CD4-positive, alpha-beta T cell treated with Interleukin-1 beta for 1 hour (primary cell): Measurements from ENCODE around the gene AKAP6.

Experiments used
- DNase-seq, 2 donors: peaks; one replicate each; pipeline ENCODE4 v3.0.0-alpha.2; 2020 to 2022

AKAP6 gene

DNA sequence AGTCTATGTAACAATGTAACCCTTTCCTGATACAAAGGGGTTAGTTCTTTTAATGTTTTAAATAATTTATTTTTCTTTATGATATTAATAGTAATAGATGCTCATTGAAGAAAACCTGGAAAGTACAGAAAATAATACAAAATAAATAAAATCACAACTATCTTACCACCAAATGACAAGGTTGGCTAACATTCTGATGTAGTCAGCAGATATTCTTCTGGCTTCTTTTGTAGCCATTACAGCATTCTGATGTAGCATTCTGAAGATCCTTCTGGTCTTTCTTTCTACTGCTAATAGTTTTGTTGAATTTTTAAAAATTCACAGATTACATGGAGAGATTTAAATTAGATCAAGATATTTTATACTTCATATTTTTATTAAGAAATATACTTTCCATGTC, 301.6 kb downstream of the AKAP6 start:
- no peak for DNase-seq

DNA sequence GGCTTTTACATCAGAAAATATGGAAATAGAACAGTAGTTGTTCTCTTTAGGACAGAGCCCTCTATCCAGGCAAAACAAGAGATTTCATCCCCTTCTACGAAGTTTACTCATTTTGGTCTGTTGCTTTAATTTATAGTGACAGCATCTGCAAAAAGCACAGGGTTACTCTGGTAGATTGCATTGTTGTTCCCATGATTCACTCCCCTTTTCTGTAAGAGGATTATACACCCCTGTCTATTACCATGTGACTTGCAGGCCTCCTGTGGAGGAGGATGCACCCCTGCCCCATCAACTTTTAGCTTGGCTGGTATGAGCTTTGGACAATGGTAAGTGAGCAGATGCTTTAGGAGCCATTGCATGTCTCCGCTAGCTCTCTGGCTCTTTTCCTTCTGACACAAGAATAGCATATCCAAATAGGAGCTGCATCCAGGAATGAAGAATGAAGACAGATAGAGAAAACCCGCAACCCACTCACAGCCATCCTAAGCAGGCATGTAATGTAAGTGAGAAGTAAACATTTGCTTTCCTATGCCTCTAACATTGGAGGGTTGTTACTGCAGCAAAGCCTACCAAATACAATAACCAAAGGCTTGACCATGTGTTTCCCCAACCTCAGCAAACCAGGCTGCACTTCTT, 304.2 kb downstream of the AKAP6 start:
- no peak for DNase-seq

DNA sequence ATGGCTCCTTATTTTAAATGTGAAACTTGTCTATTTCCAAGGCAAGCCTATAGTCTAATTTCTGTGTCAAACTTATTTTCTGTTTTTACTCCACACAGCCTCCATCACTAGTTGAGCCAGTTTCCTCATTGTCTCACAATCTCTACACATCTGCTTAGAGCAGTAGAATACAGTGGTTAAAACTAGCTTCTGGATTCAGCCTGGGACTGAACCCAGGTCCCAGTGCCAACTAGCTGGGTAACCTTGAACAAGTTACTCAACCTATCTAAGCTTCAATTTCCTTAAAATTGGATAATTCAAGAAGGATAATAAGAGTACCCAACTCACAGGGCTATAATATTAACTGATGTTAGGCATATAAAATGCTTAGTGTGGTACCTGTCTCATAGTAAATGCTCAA, 304.8 kb downstream of the AKAP6 start:
- no peak for DNase-seq

DNA sequence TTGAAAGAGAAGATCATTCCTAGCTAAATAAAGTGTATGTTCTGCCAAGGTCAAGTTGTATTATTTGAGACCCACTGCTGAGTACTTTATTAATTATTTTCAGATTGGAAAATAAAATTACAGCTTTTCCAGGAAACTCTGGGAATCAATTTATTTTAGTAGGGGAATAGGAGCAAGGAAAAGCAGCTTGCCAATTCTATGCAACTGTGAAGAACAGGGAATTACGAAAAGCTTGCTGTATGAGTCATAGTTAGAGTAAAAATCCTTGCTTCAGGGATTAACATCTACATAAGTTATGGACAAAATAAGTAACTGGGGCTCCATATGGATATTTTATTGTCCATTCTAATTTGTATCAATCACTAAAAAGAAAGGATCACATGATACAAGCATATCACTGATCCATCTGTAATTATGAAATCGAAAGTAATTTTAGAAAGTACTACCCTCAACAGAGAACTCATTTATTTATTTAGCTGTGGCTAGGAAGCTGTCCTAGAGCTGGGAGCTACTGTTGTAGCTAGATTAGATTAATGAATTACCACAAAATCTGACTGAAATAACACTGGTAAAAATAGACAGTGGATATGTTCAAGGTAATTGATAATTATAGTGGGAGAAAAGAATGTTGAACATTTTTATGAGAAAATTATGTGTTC, 306.1 kb downstream of the AKAP6 start:
- no peak for DNase-seq

DNA sequence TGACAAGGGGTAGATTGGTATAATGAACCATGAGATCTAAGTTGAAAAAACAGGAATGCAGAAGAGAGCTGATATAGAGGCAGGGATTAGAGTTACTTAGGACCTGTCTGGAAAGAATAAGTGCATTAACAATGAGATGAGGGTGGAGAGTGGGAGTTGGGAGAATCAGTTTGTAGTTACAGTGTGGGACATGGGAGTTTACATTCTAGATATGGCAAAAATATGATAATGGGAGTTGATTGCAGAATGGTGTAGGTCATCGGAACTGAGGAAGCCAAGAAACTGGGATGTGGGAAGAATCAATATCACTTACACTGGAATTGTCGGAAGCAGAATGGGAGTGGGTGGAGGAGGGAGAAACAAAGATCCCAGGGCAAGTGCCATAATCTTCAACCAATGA, 308.5 kb downstream of the AKAP6 start:
- DNase-seq: no peak

DNA sequence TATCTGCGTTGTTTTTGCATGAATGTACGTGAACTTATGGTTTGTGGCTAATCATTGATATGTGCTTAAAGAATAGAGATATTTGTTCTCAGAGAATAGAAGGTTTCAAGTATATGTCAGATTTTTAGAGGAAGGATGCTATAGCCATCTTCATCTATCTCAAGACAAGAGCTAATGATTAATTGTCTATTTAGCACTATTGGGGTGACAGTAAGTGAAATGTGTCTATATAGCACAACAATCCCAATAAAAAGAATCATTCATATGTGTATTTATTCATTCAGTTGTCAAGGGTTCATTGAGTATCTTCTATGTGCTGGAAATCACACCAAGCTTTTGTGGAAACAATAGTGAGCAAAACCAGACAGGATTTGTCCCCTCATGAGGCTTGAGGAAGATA, 310.1 kb downstream of the AKAP6 start:
- DNase-seq: no peak

DNA sequence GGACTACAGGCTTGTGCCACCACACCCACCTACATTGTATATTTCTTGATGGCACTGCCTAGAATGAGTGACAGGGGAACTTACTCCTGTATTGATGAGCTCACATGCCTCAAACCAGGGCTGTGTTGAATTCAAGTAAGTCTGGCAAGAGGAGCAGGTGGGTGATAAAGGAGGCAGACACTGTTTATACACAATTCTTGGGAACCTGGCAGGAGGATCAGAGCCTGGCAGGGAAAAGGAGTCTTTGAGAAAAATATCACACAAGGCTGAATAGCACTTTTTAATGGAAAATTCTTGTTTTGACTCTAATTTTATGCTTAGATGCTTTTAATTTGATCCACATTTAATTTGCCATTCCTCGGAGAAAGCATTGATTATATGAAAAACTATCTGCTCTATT, 316.5 kb downstream of the AKAP6 start:
- no peak for DNase-seq

DNA sequence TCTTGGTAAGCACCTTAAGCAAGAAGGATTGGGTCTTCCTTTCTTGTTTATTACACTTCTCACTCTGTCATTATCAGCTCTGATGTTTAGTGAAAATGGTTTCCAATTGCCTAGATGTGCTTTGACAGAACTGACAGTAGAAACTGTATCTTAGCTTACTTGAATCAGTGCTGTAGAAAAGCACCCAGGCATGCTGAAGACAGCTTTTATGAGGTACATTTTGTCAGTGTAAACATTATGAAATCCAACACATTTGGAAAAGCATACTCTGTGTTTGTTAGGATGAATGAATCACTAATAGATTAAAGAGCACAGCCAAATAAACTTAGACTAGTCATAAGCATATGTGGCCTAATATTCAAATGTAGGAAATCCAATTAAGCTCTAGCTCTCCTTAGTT, 319.3 kb downstream of the AKAP6 start:
- no peak for DNase-seq

DNA sequence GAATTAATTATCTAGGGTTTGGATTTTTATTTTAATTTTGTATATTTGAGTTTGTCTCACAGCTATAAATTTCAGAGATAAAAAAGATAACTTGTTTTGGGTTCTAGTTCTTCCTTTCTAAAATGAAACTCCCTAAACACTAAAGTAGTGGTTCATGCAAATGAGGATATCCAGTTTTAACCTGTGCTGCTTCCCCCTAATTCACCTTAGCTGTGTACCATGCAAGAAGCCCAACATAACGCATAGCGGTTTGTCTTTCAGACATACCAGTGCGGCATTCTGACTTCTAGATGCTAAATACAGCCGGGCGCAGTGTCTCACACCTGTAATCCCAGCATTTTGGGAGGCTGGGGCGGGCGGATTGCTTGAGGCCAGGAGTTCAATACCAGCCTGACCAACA, 320.9 kb downstream of the AKAP6 start:
- DNase-seq: no peak

DNA sequence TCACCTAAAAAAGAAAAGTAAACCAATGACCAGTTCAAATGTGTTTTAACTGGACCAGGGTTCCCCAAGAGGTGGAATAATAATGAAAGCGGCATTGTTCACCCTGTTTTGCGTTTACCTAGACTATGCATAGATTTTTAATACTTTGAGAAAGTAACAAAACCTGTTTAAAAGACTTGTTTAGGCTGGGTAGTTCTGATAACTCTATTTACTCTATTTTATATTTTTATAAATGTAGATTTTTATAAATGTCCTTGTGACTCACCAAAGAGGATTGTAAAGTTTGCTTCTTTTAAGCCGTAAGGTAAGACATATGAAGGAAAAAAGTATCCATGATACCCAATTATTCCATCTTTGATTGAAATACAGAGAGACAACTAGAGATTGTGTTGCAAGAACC, 321.6 kb downstream of the AKAP6 start:
- DNase-seq: no peak

DNA sequence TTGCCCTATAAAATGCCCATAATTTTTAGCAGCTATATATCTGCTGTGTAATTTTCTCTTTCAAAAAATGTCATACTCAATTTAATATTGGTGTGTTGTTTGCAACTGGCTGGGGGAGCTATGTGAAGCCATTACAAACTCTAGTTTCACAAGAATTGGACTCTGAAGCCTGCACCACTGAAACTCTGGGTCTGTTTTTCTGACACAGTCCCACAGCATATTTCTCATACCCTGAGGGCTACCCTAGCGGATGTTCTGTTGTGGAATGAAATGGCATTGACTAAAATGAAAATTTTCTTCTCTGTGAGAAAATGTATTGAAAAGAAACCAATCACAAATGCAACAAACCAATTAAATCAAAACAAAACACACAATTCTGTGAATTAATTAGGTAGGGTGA, 325.0 kb downstream of the AKAP6 start:
- no peak for DNase-seq

DNA sequence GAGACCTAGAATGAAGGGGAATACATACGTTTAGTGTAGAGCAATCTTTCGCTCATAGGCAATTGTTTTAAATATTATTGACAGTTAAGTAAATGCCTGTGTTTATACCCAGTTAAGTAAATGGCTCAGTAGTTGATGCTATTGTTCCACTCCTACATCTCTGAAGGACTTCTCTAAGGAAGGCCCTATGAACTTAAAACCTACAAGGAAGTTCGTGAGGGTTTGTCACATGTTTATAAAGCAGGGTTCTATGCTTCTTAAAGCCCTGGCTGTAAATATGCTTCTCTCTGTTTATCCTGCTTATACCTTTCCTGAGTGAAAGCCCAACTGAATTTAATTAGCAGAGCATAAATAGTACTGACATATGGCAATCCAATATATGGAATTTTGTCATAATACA, 327.5 kb downstream of the AKAP6 start:
- no peak for DNase-seq

DNA sequence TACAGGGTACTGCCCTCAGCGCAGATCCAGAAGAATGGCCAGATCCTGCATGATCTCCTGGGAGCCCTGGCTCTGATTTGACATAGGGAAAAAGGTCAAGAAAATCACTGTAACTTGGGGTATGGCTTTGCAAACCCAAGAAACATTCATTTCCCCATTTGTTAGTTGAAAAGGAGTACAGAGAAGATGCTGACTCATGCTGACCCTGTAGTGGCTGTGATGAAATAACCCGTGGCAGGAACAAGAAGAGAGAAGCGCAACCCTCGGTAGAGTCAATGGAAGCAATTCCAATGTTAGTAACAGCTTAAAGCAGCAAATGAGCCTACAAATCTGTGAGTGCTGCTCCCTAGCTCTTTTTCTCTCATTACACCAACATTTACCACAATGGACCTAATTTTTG, 328.0 kb downstream of the AKAP6 start:
- DNase-seq: peak in 1 of 2 donors; percentile 53

DNA sequence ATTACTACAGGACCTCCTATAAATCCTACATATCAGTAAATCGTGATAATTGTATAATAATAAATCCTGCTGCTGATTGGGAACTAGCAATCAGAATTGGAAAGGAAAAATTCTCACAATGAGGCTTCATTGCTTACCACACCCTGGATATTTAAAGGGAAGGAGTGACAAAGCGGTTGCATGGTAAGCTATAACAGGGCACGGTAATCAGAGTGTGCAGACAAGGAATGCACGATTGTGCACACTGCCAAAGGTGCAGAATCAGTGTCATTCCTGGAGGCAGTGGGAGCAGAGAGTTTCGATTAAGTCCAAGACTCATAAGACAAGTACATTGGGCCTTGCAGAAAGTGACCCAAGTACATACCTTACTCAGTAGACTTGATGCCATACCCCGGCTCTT, 332.1 kb downstream of the AKAP6 start:
- DNase-seq: no peak

DNA sequence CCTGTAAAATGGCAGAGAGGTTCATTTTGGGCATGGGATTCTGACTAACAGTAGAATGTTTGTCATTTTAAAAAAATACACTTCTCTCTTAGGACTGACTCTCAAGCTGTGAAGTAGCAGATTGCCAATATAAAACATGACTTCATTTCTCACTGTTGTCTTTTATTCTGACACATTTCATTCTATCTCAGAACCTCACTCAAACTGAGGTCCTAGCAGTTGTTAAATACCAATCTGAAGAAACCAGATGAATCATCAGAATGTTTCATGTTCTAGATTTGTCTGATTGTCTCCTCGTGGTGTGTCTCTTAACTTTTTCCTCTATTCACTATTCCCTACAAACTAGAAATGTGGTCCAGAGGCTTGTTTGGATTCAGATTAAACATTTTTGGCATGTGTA, 333.1 kb downstream of the AKAP6 start:
- no peak for DNase-seq

DNA sequence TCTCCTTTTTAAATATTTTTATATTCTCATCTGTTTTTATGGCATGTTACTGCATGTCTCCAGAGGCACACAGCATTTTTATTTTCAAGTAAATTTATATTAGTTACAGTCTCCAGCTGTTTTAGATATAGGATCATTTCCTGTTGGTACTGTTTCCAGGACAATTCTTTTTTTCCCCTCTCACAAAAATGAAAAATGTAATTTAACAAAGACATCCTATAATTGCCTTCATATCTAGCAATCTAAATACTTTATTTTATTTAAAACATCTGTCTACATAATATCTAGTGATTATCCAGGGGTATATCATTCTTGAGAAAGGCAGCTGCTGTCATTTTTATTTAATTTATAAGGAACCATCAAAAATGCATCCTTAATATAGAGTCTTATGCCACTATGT, 337.2 kb downstream of the AKAP6 start:
- DNase-seq: no peak

DNA sequence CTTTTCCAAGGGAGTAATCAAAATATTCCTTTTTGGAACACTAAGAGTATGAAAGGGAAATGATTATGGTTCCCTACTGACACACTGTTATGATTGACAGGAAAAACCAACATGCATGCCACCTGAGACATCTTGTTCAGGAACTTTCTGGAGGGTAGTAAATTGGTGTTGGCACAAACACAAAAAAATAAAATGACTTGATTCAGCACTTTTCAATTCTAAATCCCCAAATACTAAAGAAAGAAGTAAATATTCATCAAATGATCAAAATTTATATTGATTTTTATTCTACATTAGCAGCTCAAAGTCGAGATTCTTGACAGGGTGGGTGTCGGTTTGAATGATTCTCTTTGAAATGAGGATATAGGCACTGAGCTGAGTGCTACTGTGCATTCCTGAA, 338.2 kb downstream of the AKAP6 start:
- no peak for DNase-seq

DNA sequence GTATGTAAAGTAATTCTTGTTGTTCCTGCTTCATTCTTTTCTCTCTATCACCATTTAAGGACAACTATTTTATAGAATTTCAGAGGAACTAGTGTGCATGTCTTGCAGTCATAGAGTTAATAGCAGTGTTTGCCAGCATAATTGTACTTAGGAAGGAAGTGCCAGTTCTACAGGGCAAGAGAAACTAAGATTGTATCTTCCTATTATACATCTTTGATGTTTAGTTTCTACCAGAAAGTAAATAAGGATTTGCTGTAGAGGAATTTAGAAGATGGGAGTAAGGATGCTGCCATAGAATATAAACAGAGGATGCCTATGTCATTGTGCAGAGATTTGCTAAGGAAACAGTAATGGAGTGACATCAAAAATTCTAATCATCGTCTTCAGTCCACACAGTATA, 338.7 kb downstream of the AKAP6 start:
- DNase-seq: no peak

DNA sequence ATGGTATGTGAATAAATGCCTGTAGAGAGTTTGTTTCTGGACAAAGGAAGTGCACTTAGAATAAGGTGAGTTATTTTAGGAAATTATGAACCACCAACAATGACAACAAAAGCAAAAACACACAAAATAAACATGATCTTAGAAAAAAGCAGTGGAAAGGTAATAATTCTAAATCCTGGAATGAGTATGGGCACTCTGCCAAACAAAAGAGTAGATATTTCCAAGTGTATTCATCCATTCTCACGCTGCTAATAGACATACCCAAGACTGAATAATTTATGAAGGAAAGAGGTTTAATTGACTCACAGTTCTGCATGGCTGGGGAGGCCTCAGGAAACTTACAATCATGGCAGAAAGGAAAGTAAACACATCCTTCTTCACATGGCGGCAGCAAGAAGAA, 340.3 kb downstream of the AKAP6 start:
- DNase-seq: no peak

DNA sequence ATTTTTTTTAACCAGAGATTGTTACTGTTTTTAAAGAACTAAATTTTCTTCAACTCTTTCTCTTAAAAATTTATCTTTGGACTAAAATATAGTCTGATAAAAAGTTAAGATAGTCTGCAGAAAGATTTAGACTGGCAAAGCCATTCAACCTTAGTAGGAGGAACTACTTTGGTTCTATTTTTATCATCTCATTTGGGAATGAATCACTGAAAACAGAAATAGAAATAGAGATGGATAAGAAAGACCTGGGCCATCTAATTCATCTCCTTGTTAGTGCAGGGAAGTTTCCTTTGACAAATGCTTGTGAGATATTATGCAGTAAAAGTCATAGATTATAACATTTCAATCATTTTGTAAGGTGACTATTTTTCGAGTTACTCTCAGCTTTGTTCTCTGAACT, 346.3 kb downstream of the AKAP6 start:
- DNase-seq: no peak

DNA sequence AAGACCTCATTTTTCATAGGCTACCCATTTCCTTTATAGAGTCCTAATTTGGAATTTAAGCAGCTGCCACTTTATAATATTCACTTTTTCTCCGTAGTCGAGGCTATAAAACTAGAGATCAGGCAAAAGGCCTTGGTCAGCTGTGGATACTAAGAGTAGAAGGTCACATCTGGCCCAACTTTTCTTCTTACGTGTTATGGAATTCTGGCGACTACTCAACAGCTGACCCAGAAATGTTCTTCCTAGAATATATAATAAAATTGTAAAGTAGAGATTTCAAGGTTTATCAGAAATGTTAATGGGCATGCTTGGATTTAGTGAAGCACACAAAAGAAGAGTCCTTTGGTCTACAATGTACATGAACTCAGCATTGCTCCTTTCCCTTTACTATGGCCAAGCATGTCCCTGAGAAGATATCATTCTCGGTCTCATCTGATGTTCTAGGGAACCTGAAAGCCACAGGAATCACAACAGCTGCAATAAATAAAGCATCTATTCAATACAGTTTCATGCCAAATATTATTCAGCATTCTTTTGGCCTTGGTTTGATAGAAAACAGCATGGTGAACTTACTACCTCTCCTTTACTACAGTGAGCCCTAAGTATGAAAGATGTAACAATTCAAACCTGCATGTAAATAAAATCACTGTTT, 348.2 kb downstream of the AKAP6 start:
- no peak for DNase-seq

DNA sequence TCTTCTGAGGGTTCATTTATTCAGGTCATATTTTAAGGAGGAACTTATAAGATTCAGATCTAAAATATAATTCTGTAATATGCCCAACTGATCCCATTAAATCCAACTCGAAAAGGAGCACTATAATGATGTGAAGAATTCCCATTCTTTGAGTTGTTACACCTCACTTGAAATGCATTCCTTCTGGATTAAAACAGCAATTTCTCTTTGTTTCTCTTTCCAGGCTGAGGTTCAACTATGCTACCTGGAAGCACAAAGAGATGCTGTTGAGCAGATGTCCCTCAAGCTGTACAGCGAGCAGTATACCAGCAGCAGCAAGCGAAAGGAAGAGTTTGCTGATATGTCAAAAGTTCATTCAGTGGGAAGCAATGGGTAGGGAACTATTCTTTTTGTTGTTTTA, 349.0 kb downstream of the AKAP6 start:
- no peak for DNase-seq

DNA sequence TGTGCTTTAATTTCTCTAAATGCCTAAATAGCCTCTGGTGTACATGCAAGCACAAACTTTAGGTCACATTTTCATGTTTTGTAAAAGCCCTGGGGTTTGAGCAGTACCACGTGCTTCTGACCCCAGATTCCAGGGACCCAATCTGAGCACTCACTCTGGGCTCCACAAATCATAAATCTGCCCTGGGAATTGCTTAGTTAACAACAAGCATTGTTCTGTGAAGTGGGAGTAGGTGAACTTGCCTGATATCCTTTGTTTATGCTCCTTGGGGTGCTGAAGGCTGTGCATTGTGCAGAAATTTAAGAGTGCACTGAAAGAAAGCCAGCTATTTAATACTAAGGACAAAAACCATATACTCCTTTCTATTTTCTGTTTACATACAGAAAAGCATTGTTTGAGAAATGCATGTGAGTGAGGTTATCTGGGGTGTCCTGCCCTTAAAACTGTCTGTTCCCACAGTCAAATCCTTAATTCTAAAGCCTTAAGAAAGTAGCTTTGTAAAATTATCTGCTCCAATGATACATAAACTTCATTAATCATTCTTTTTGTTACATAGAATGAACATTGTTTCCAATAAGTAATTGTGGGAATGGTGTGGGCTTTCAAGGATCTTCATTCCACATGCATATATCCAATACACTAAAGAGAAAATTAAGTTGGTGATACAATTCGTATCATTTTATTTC, 351.0 kb downstream of the AKAP6 start:
- DNase-seq: no peak

DNA sequence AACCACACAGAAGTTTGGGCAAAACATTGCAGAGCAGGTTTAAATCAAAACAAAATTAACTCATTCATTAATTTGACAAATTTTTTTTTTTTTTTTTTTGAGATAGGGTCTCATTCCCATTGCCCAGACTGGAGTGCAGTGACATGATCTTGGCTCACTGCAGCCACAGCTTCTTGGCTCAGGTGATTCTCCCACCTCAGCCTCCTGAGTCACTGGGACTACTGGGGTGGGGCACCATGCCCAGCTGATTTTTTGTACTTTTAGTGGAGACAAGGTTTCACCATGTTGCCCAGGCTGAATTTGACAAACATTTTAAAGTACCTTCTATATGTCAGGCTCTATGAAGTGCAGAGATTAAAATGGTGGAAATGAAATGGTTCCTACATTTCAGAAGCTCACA, 352.5 kb downstream of the AKAP6 start:
- DNase-seq: no peak
